HG03439 (cell line): Measurements from ENCODE around the gene RACK1.
A peak's percentile ranks its signal among the peaks of the same experiment; 100 is the strongest.
"Not testable (repeated sequence)": the region's sequence is repeated elsewhere in the genome, so short reads cannot be mapped to it uniquely, and the experiment has no call there.

ENCODE experiments used
- ATAC-seq: cut with Tn5 transposase; IDR thresholded peaks from one replicate; pipeline ENCODE4 v1.9.1; 2021; ENCODE audit warnings: mild to moderate bottlenecking, moderate library complexity; ENCODE audit not compliant: unreplicated experiment

The RACK1 gene

GRCh38 chr5:181217111-181217802 lies 26.4 kb downstream of the RACK1 start:
- peak; percentile 33 for ATAC-seq

GRCh38 chr5:181215997-181216989 lies 27.4 kb downstream of the RACK1 start:
- no peak for ATAC-seq

GRCh38 chr5:181214249-181214648 lies 29.5 kb downstream of the RACK1 start:
- not testable (repeated sequence) for ATAC-seq

GRCh38 chr5:181212934-181213333 lies 30.8 kb downstream of the RACK1 start:
- no peak for ATAC-seq

- no peak for ATAC-seq
Observed at GRCh38 chr5:181212080-181212479, 31.6 kb downstream of the RACK1 start.

GRCh38 chr5:181211208-181211607 lies 32.5 kb downstream of the RACK1 start:
- ATAC-seq = no peak

GRCh38 chr5:181210698-181211097 lies 33.0 kb downstream of the RACK1 start:
- not testable (repeated sequence) for ATAC-seq

- ATAC-seq = not testable (repeated sequence)
Observed at GRCh38 chr5:181210148-181210547, 33.6 kb downstream of the RACK1 start.

GRCh38 chr5:181209006-181209405 lies 34.7 kb downstream of the RACK1 start:
- not testable (repeated sequence) for ATAC-seq

GRCh38 chr5:181207960-181208253 lies 35.8 kb downstream of the RACK1 start:
- no peak for ATAC-seq

GRCh38 chr5:181207214-181207959 lies 36.3 kb downstream of the RACK1 start:
- ATAC-seq = peak; percentile 36

- ATAC-seq = no peak
Observed at GRCh38 chr5:181205761-181206649, 37.7 kb downstream of the RACK1 start.

GRCh38 chr5:181204826-181205760 lies 38.6 kb downstream of the RACK1 start, which contains the start of gene TRIM7:
Gene TRIM7 (minus strand): TSS chr5:181205196. CDS start chr5:181205110, 86 bp downstream.
- ATAC-seq = no peak

- no peak for ATAC-seq
Observed at GRCh38 chr5:181204113-181204825, 39.4 kb downstream of the RACK1 start.

- no peak for ATAC-seq
Observed at GRCh38 chr5:181203777-181204112, 40.0 kb downstream of the RACK1 start.

GRCh38 chr5:181203093-181203711 lies 40.5 kb downstream of the RACK1 start:
- no peak for ATAC-seq

GRCh38 chr5:181200816-181201215 lies 42.9 kb downstream of the RACK1 start:
- no peak for ATAC-seq
